ENCODE data around the gene MAN1A1. TPM values are rescaled to one million over a fixed set of nuclear protein-coding genes. Genes with fewer than 3 reads are reported as not detected.

Gene MAN1A1
- total RNA-seq, 4 donors from 2014 or later = 6.3 to 92.3 (median 22.4) TPM

DNA sequence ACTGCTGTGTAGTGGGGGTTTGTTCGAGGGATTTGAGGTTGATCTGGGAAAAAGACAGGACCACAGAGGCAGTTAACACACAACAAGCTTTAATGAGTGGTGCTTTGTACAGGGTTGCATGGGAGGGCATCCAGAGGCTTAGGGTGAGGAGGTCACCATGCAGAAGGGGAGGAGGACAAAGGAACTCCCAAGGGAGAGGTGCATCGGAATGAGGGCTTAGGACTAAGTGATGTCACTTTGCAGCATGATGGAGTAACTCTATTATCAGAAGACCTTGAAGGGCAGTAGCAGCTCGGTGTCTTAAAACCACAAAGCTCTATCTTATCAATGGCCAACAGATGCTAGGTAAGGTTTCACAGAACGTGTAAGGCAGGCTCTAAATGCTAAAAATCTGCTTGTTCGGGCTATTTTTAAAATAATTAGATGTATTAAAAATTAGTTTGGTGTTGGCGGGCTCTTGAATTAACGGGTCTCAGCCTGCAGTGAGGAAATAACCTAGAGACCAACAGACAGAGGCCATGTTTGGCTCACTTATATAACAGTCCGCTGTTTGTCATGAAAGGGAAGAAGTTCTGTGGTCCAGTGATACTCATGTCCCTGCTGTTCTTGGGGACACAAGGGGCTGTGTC, 37.9 kb downstream of the MAN1A1 start:
- no peak overlapping the region for H3K4me3 ChIP-seq
- H3K9me3 ChIP-seq = no peaks in the 10 kb centered on the region
- intact Hi-C loops (cut with DNase I) = no loop called here
- no peak overlapping the region for H3K27ac ChIP-seq
- 85 to 86% methylated on average over 8 of the region's 8 CpGs for WGBS, 2 donors
- H3K4me1 ChIP-seq = peaks cover 7 to 72% (median 13%) of the 10 kb centered on the region in 3 donors
- H3K36me3 ChIP-seq = no peaks in the 10 kb centered on the region
- no peak for DNase-seq
- H3K27me3 ChIP-seq = no peaks in the 10 kb centered on the region
- no peak for TF ChIP-seq POLR2A (IDR thresholded peaks at IDR 0.05)
- TF ChIP-seq, protein P1, sequence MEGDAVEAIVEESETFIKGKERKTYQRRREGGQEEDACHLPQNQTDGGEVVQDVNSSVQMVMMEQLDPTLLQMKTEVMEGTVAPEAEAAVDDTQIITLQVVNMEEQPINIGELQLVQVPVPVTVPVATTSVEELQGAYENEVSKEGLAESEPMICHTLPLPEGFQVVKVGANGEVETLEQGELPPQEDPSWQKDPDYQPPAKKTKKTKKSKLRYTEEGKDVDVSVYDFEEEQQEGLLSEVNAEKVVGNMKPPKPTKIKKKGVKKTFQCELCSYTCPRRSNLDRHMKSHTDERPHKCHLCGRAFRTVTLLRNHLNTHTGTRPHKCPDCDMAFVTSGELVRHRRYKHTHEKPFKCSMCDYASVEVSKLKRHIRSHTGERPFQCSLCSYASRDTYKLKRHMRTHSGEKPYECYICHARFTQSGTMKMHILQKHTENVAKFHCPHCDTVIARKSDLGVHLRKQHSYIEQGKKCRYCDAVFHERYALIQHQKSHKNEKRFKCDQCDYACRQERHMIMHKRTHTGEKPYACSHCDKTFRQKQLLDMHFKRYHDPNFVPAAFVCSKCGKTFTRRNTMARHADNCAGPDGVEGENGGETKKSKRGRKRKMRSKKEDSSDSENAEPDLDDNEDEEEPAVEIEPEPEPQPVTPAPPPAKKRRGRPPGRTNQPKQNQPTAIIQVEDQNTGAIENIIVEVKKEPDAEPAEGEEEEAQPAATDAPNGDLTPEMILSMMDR (IDR thresholded peaks at IDR 0.05) = no peak

DNA sequence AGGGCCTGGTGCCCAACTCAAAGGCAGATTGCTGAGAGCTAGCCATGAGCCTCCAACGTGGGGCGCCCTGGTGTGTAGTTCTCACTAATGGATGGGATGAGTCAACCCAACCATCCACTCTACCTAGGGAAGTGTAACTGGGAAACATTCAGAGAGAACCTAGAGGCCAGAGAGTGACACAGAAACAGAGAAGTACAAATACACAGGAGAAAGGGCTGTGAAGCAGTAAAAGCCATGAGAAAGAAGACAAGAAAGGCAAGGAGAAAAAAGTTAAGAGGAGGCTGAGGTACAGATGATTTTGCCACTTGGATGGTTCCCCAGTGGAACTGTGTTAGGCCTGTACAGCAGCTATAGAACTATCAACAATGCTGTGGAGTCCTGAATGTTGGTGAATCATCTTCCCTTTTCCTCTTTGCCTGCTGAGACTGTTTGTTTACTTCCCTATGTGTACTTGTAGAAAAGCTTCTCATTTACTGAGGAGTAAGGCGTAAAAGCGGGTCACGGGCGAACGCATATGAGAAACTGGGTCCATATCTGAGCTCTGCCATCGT, 39.0 kb downstream of the MAN1A1 start:
- H3K27ac ChIP-seq = peak overlapping the region in 3 of 4 donors; percentile 15 to 51 (median 34)
- intact Hi-C loops (cut with DNase I) = no loop called here

DNA sequence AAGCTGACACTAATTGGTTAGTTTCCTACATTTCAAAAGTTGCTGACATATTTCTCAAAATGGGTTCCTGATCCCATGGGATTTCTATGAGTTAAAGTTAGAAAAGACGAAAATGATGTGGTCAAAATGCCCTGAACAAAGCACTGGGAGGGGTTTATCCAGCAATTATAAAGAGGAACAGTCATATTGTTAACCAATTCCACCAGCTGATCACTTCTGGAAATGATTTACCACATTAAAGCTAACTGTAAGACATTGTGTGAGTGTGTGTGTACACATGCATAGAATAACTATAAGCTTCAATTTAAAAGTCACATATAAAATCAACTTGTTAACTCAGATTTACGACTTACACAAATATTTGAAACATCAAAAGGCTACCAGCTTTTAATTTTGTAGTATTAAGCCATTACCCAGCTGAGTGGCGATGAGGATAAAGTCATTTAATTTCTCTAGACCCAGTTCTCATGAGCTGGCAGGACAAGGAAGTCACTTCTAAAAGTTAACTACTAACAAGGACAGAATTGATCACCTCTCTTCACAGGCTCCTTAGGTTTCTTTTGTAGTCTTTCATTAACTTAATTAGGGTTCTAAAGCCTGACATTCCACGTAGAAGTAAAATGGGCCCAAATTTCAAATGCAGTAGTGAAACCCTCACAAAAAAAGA, 40.4 kb downstream of the MAN1A1 start:
- H3K36me3 ChIP-seq = peaks cover 0 to 11% (median 0%) of the 10 kb centered on the region in 3 donors
- DNase-seq = no peak

More for the DNA sequence above, 39.0 kb downstream of the MAN1A1 start:
- Histone ChIP-seq H3K27me3 (no peaks in the 10 kb centered on the region), H3K36me3 (peaks cover 0 to 8% (median 0%) of the 10 kb centered on the region in 3 donors), H3K4me3 (no peak overlapping the region), H3K4me1 (peaks cover 7 to 72% (median 13%) of the 10 kb centered on the region in 3 donors), H3K9me3 (no peaks in the 10 kb centered on the region)
- no peak for DNase-seq
- 54 to 64% methylated on average over 7 to 8 of the region's 8 CpGs for WGBS, 2 donors
- TF ChIP-seq, protein P1 (IDR thresholded peaks at IDR 0.05) = no peak
- TF ChIP-seq POLR2A (IDR thresholded peaks at IDR 0.05) = no peak

DNA sequence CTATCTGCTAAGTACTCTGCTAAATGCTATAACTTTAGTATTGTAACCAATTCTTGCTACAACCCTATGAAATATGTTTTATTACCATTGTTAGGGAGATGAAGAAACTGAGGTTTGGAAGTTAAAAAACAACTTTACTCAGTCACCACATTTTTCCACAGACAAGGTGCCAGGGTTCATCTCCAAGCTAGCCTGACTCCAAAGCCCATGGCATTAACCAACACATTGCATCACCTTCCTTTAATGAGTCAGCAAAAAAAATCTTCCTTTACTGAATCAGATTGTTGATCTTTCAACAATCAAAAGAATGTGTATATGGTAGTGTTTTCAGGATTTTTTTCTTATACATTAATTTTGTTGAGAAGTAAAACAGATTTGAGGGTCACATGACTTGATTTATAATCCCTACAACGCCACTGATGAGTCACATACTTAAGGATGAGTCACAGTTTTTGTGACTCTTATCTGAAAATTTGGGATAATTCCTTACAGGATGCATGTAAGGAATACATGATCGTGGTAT, 41.5 kb downstream of the MAN1A1 start:
- no peak overlapping the region for H3K27ac ChIP-seq
- H3K27me3 ChIP-seq = no peaks in the 10 kb centered on the region
- peaks cover 5 to 49% (median 9%) of the 10 kb centered on the region in 3 donors for H3K4me1 ChIP-seq
- no peak for TF ChIP-seq POLR2A (IDR thresholded peaks at IDR 0.05)
- H3K36me3 ChIP-seq = peaks cover 0 to 11% (median 0%) of the 10 kb centered on the region in 3 donors
- no peaks in the 10 kb centered on the region for H3K9me3 ChIP-seq
- H3K4me3 ChIP-seq = no peak overlapping the region
- WGBS, 2 donors = 23 to 32% methylated on average over 2 of the region's 2 CpGs
- no peak for DNase-seq
- intact Hi-C loops (cut with DNase I) = no loop called here

More for the DNA sequence above, 40.4 kb downstream of the MAN1A1 start:
- peaks cover 7 to 57% (median 9%) of the 10 kb centered on the region in 3 donors for H3K4me1 ChIP-seq
- intact Hi-C loops (cut with DNase I) = no loop called here
- 78 to 81% methylated on average over 4 of the region's 4 CpGs for WGBS, 2 donors
- H3K27me3 ChIP-seq = no peaks in the 10 kb centered on the region
- no peaks in the 10 kb centered on the region for H3K9me3 ChIP-seq
- no peak overlapping the region for H3K4me3 ChIP-seq
- TF ChIP-seq, protein P1 (IDR thresholded peaks at IDR 0.05) = no peak
- no peak for TF ChIP-seq POLR2A (IDR thresholded peaks at IDR 0.05)
- H3K27ac ChIP-seq = no peak overlapping the region

DNA sequence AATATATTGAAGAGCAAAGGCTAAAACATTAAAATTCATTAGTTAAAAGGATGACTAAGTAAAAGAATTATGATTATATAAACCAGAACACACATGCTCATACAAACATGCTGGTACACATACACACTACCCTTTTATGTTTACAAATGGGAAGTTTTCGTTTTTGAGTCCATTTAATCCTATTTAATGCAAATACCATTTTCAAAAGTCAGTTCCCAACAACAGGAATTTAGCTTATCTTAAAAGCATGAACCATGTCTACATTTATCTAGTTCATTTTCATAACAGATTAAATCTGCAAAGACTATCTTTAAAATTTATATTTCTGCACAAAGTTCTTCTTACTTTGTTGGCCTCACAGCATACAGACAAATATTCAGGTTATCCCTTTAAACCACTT, 42.5 kb downstream of the MAN1A1 start:
- Histone ChIP-seq H3K36me3 (peaks cover 0 to 11% (median 0%) of the 10 kb centered on the region in 3 donors), H3K27ac (no peak overlapping the region), H3K4me1 (peaks cover 0 to 38% (median 6%) of the 10 kb centered on the region in 3 donors), H3K9me3 (no peaks in the 10 kb centered on the region), H3K4me3 (no peak overlapping the region), H3K27me3 (no peaks in the 10 kb centered on the region)
- intact Hi-C loops (cut with DNase I) = no loop called here
- TF ChIP-seq POLR2A (IDR thresholded peaks at IDR 0.05) = no peak
- TF ChIP-seq, protein P1 (IDR thresholded peaks at IDR 0.05) = no peak
- no peak for DNase-seq
- 32 to 43% methylated on average over 1 of the region's 1 CpG for WGBS, 2 donors

All from esophagus squamous epithelium (tissue), 5 donors.